IPS-20b (cell line): Measurements from ENCODE around the gene LHFPL2.

Experiments
- H3K27ac ChIP-seq: one replicate; pipeline ENCODE4 v1.5.1; 2013; ENCODE audit warnings: low read length
- H3K27me3 ChIP-seq: 2 replicates; pipeline ENCODE4 v1.6.1; 2013; ENCODE audit warnings: mild to moderate bottlenecking, low read length, inconsistent platforms; ENCODE audit not compliant: insufficient read depth
- H3K36me3 ChIP-seq: 2 replicates; pipeline ENCODE4 v1.6.1; 2013; ENCODE audit warnings: low read depth, mild to moderate bottlenecking, inconsistent platforms, low read length, moderate library complexity; ENCODE audit not compliant: insufficient read depth
- H3K4me1 ChIP-seq: 2 replicates; pipeline ENCODE4 v1.6.1; 2013; ENCODE audit warnings: mild to moderate bottlenecking, control low read depth, inconsistent platforms, low read length, moderate library complexity; ENCODE audit not compliant: insufficient read depth
- H3K4me3 ChIP-seq: 2 replicates; pipeline ENCODE4 v1.5.1; 2013; ENCODE audit warnings: mild to moderate bottlenecking, low read length, inconsistent platforms
- H3K9ac ChIP-seq: 2 replicates; pipeline ENCODE4 v1.6.1; 2013; ENCODE audit warnings: low read depth, mild to moderate bottlenecking, inconsistent platforms, low read length, moderate library complexity
- H3K9me3 ChIP-seq: 2 replicates; pipeline ENCODE4 v1.6.1; 2013; ENCODE audit warnings: mild to moderate bottlenecking, low read depth, low read length, inconsistent platforms; ENCODE audit not compliant: insufficient read depth

The LHFPL2 gene

DNA sequence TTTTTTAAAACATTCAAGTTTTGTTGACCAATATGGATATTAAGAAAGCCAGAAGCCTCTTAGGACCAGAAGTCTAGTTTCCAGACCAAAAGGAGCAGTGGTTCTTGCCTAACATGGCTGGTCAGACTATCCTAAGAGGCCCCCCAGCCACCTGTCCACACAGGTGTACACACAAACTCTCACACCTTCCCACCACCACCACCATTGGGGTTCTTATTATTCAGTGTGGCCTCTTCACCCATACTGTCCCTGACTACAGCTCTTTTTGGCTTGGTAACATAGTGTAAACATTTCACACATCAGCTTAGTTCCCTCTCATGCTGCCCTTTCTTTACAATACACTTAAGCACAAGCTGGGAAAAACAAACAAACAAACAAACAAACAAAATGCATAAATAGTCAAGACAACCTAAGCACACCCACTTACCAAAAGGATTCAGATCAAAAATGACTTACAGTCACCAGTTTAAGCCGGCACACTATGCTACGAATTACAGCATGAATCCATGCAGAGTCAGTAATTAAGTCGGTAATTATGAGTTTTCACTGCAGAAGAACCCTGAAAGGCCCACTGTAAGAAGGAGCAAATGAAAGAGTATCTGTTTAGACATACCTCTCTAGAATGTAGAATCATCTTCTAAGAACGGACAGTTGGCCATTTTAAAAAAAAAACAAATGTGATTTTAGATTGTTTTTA lies 9.5 kb downstream of the LHFPL2 start:
- no peak overlapping the region for H3K27ac ChIP-seq
- peaks cover 31% of the 10 kb centered on the region; the same call in 1 of the 2 replicates for H3K4me1 ChIP-seq
- H3K27me3 ChIP-seq, result no peaks in the 10 kb centered on the region
- no peaks in the 10 kb centered on the region for H3K9me3 ChIP-seq
- H3K4me3 ChIP-seq, result no peak overlapping the region
- no peak overlapping the region for H3K9ac ChIP-seq
- peaks cover 10% of the 10 kb centered on the region for H3K36me3 ChIP-seq

GRCh38 chr5:78638423-78638822 lies 10.1 kb downstream of the LHFPL2 start:
- H3K9ac ChIP-seq, result no peak overlapping the region
- H3K9me3 ChIP-seq, result no peaks in the 10 kb centered on the region
- no peaks in the 10 kb centered on the region for H3K27me3 ChIP-seq
- peaks cover 10% of the 10 kb centered on the region for H3K36me3 ChIP-seq
- no peak overlapping the region for H3K4me3 ChIP-seq
- peaks cover 31% of the 10 kb centered on the region; the same call in 1 of the 2 replicates for H3K4me1 ChIP-seq
- H3K27ac ChIP-seq, result no peak overlapping the region

DNA sequence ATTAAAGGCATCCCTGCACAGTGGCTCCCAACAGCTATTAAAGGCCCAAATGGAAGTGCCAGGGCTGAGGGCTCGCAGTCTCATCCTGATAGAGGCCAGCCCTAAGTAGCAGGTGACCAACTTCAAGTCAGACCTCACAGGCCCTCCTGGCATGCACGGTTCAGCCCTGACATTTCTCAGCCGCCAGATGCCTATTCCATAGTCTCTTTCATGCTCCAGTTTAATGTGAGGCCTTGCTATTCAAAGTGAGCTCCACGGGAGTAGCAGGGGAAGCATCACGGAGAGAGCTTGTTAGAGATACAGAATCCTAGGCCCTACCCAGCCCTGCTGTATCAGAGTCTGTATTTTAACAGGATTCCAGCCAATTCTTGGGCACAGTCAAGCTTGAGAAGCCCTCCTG lies 11.1 kb downstream of the LHFPL2 start:
- Histone ChIP-seq H3K4me3 (no peak overlapping the region), H3K9ac (no peak overlapping the region), H3K4me1 (peaks cover 31% of the 10 kb centered on the region; the same call in 1 of the 2 replicates), H3K9me3 (no peaks in the 10 kb centered on the region), H3K36me3 (peaks cover 18% of the 10 kb centered on the region), H3K27ac (no peak overlapping the region), H3K27me3 (no peaks in the 10 kb centered on the region)

- peaks cover 31% of the 10 kb centered on the region; the same call in 1 of the 2 replicates for H3K4me1 ChIP-seq
- H3K4me3 ChIP-seq, result no peak overlapping the region
- H3K27me3 ChIP-seq, result no peaks in the 10 kb centered on the region
- no peak overlapping the region for H3K27ac ChIP-seq
- no peak overlapping the region for H3K9ac ChIP-seq
- H3K9me3 ChIP-seq, result no peaks in the 10 kb centered on the region
- H3K36me3 ChIP-seq, result peaks cover 22% of the 10 kb centered on the region
Measured at GRCh38 chr5:78636682-78637081, 11.9 kb downstream of the LHFPL2 start.

GRCh38 chr5:78634634-78635033 lies 13.9 kb downstream of the LHFPL2 start:
- H3K4me3 ChIP-seq, result no peak overlapping the region
- peaks cover 38% of the 10 kb centered on the region for H3K36me3 ChIP-seq
- H3K27ac ChIP-seq, result no peak overlapping the region
- H3K9me3 ChIP-seq, result no peaks in the 10 kb centered on the region
- no peaks in the 10 kb centered on the region for H3K27me3 ChIP-seq
- peaks cover 15% of the 10 kb centered on the region; the same call in 1 of the 2 replicates for H3K4me1 ChIP-seq
- no peak overlapping the region for H3K9ac ChIP-seq

DNA sequence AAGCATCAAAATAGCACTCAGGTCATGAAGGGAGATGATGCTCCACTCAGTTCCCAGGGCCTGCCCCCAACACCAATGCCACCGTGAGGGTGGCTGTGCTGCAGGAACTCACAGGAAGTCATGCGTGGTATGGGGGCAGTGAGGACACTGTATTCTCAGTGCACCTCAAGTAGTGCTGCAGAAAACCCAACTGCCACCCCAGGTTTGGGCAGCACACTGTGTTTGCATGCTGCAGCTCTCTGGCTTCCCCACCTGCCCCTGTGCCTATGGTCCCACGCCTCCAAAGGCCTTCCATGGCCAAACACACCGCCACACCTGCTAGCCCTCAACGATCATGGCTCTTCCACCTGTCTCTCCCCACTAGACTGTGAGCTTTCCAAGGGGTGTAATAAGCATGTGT lies 14.3 kb downstream of the LHFPL2 start:
- no peak overlapping the region for H3K4me3 ChIP-seq
- no peak overlapping the region for H3K9ac ChIP-seq
- no peaks in the 10 kb centered on the region for H3K9me3 ChIP-seq
- no peak overlapping the region for H3K27ac ChIP-seq
- peaks cover 42% of the 10 kb centered on the region for H3K36me3 ChIP-seq
- H3K27me3 ChIP-seq, result no peaks in the 10 kb centered on the region
- H3K4me1 ChIP-seq, result peaks cover 10% of the 10 kb centered on the region; the same call in 1 of the 2 replicates

DNA sequence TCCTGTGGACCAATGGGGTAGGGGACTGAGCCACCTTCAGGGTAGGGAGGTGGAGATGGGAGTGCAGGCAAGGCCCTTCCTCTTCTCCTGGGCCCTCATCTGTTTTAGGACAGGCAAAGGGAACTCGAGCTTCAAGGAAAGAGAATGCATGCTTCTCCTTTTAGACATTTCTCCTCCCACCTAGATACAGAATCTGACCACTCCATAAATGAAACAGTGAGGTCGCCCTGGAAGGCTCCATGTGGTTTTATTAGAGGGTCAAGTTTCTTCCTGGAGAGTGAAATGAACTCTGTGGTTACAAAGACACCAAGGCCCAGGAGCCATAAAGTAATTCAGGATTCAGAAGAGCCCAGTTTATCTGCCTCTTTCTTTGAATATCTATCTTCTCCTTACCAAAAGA lies 14.9 kb downstream of the LHFPL2 start:
- no peak overlapping the region for H3K9ac ChIP-seq
- peaks cover 48% of the 10 kb centered on the region for H3K36me3 ChIP-seq
- H3K27me3 ChIP-seq, result no peaks in the 10 kb centered on the region
- H3K27ac ChIP-seq, result no peak overlapping the region
- H3K4me3 ChIP-seq, result no peak overlapping the region
- H3K9me3 ChIP-seq, result no peaks in the 10 kb centered on the region
- H3K4me1 ChIP-seq, result peaks cover 5% of the 10 kb centered on the region; the same call in 1 of the 2 replicates

- Histone ChIP-seq H3K27ac (no peak overlapping the region), H3K4me1 (peaks cover 3% of the 10 kb centered on the region), H3K36me3 (peaks cover 60% of the 10 kb centered on the region), H3K4me3 (no peak overlapping the region), H3K9me3 (no peaks in the 10 kb centered on the region), H3K27me3 (no peaks in the 10 kb centered on the region), H3K9ac (no peak overlapping the region)
Measured at GRCh38 chr5:78632467-78632866, 16.1 kb downstream of the LHFPL2 start.

- no peaks in the 10 kb centered on the region for H3K27me3 ChIP-seq
- H3K9ac ChIP-seq, result no peak overlapping the region
- H3K27ac ChIP-seq, result no peak overlapping the region
- no peaks in the 10 kb centered on the region for H3K9me3 ChIP-seq
- H3K36me3 ChIP-seq, result peaks cover 65% of the 10 kb centered on the region
- H3K4me1 ChIP-seq, result peaks cover 3% of the 10 kb centered on the region; the same call in 1 of the 2 replicates
- H3K4me3 ChIP-seq, result no peak overlapping the region
Measured at GRCh38 chr5:78631931-78632330, 16.6 kb downstream of the LHFPL2 start.

- H3K4me3 ChIP-seq, result no peak overlapping the region
- peaks cover 3% of the 10 kb centered on the region; the same call in 1 of the 2 replicates for H3K4me1 ChIP-seq
- no peaks in the 10 kb centered on the region for H3K27me3 ChIP-seq
- H3K27ac ChIP-seq, result no peak overlapping the region
- no peaks in the 10 kb centered on the region for H3K9me3 ChIP-seq
- H3K9ac ChIP-seq, result no peak overlapping the region
- peaks cover 82% of the 10 kb centered on the region for H3K36me3 ChIP-seq
Measured at GRCh38 chr5:78630047-78630446, 18.5 kb downstream of the LHFPL2 start.

- Histone ChIP-seq H3K4me3 (no peak overlapping the region), H3K27me3 (no peaks in the 10 kb centered on the region), H3K9me3 (no peaks in the 10 kb centered on the region), H3K4me1 (peaks cover 3% of the 10 kb centered on the region; the same call in 1 of the 2 replicates), H3K9ac (no peak overlapping the region), H3K36me3 (peaks cover 85% of the 10 kb centered on the region), H3K27ac (no peak overlapping the region)
Measured at GRCh38 chr5:78629624-78630023, 18.9 kb downstream of the LHFPL2 start.

DNA sequence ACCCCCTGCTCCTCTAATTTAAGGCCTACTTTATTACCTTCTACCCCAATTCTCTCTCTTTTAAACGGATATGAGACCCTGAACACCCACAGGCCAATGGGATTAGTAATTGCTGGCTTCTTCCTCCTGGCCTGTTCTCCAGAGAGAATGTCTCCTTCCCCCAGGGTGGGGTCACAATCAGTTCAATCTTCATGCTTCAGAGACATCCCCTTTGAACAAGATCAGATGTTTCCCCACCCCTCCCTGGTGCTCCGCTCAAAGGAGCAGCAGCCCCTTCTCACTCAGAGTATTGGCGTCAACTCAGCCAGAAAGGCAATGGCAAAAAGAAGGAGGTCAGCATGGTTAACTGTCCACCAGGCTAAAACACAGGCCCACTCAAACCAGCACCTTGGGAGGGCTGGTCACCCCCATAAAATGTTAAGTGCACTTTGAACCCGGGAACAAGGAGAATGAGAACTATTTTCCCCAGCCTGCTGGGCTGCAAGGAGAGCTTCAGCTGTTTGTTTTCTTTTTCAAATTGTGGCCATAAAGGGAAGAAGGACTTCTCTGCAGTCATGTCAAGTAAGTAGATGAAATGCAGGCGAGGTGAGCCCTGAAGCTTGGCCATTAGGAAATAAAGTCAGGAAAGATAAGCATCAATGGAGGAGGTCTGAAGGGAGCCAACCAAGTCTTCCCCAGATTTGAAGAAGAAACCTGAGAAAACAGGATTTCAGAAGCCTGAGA lies 20.1 kb downstream of the LHFPL2 start:
- Histone ChIP-seq H3K27me3 (no peaks in the 10 kb centered on the region), H3K4me1 (peaks cover 3% of the 10 kb centered on the region; the same call in 1 of the 2 replicates), H3K36me3 (peaks cover 95% of the 10 kb centered on the region), H3K4me3 (no peak overlapping the region), H3K9ac (no peak overlapping the region), H3K27ac (no peak overlapping the region), H3K9me3 (no peaks in the 10 kb centered on the region)
